GOT3 (cell line): Measurements from ENCODE around the gene HMGN1.

Experiments
- DNase-seq: peaks from one replicate; lab custom pipeline; 2025; ENCODE audit warnings: mixed read lengths; lab: John Stamatoyannopoulos, UW

The HMGN1 gene

GRCh38 chr21:39330001-39330400 lies 18.9 kb downstream of the HMGN1 start:
- no peak for DNase-seq

- no peak for DNase-seq
Observed at GRCh38 chr21:39327727-39328126, 21.2 kb downstream of the HMGN1 start.

- no peak for DNase-seq
Observed at GRCh38 chr21:39326607-39327307, 22.1 kb downstream of the HMGN1 start.

- DNase-seq: no peak
Observed at GRCh38 chr21:39325458-39325857, 23.4 kb downstream of the HMGN1 start.

- DNase-seq: no peak
Observed at GRCh38 chr21:39321424-39321823, 27.5 kb downstream of the HMGN1 start.

GRCh38 chr21:39319814-39320332 lies 29.0 kb downstream of the HMGN1 start:
- no peak for DNase-seq

- no peak for DNase-seq
Observed at GRCh38 chr21:39319251-39319756, 29.6 kb downstream of the HMGN1 start.

- DNase-seq: no peak
Observed at GRCh38 chr21:39318091-39318959, 30.6 kb downstream of the HMGN1 start.

GRCh38 chr21:39317134-39318090 lies 31.5 kb downstream of the HMGN1 start:
- DNase-seq: no peak

- no peak for DNase-seq
Observed at GRCh38 chr21:39316729-39317128, 32.2 kb downstream of the HMGN1 start.

GRCh38 chr21:39315603-39316445 lies 33.1 kb downstream of the HMGN1 start:
- DNase-seq: no peak

GRCh38 chr21:39314143-39315027 lies 34.5 kb downstream of the HMGN1 start:
- no peak for DNase-seq

GRCh38 chr21:39313571-39314142 lies 35.2 kb downstream of the HMGN1 start, which contains the start of gene BRWD1:
BRWD1 (minus strand) TSS chr21:39313632; CDS start chr21:39313491, 141 bp downstream.
- DNase-seq: peak; percentile 40

- DNase-seq: no peak
Observed at GRCh38 chr21:39313042-39313570, 35.8 kb downstream of the HMGN1 start.

- DNase-seq: peak; percentile 62
Observed at GRCh38 chr21:39312112-39313041, 36.5 kb downstream of the HMGN1 start.

- DNase-seq: no peak
Observed at GRCh38 chr21:39311164-39311563, 37.7 kb downstream of the HMGN1 start.

GRCh38 chr21:39307466-39307865 lies 41.4 kb downstream of the HMGN1 start:
- DNase-seq: no peak

GRCh38 chr21:39300587-39300986 lies 48.3 kb downstream of the HMGN1 start:
- DNase-seq: no peak
